Right cardiac atrium (tissue), 5 donors: Measurements from ENCODE around the gene NFATC2. TPM values are rescaled to one million over a fixed set of nuclear protein-coding genes. Genes with fewer than 3 reads are reported as not detected.

ENCODE experiments used
- ATAC-seq, 2 donors: fragments of 200-7000 bp; cut with Tn5 transposase; one replicate each; pipeline versions ENCODE4 v1.8.0 to v1.9.1; 2020; ENCODE audit warnings: moderate library complexity in 2 of 2, mild to moderate bottlenecking in 1 of 2
- DNase-seq, 3 donors: peaks; one replicate each; pipeline ENCODE4 v3.0.0-alpha.2; 2020
- H3K27ac ChIP-seq: one replicate; pipeline ENCODE4 v1.5.1; 2013; ENCODE audit warnings: mild to moderate bottlenecking, low read length, control low read depth, moderate library complexity
- H3K27me3 ChIP-seq: one replicate; pipeline ENCODE4 v1.6.1; 2013; ENCODE audit not compliant: control insufficient read depth, insufficient read depth
- H3K4me1 ChIP-seq: one replicate; pipeline ENCODE4 v1.6.1; 2013; ENCODE audit warnings: low read length; ENCODE audit not compliant: control insufficient read depth, insufficient read depth
- H3K4me3 ChIP-seq: one replicate; pipeline ENCODE4 v1.5.1; 2013; ENCODE audit warnings: low read length, control low read depth
- H3K9me3 ChIP-seq: one replicate; pipeline ENCODE4 v1.6.1; 2013; ENCODE audit warnings: low read length; ENCODE audit not compliant: control insufficient read depth
- WGBS: extraction: QIAGEN DNeasy Blood & Tissue Kit; methylation state at CpG from one replicate; pipeline ENCODE4 v1.1.7; 2013; 5-methylcytosine and 5-hydroxymethylcytosine counted together
- intact Hi-C, 4 donors: fragments of 100-400 bp; cut with DNase I; formaldehyde crosslinking; loops; one replicate each; pipeline versions ENCODE4 v1.11.0 to v1.14.0; 2022 to 2023
- polyA plus RNA-seq: library from polyadenylated mRNA; stranded (reverse); fragments of 200-250 nt; gene quantifications from one replicate; pipeline ENCODE4 v1.2.3, GENCODE V29; 2013
- total RNA-seq, 4 donors: library from RNA; stranded (reverse); fragmentation: NEBNext Ultra II Directional; extraction: Animal tissue kit (Norgen Biotek cat#: 25700); gene quantifications; one replicate each; pipeline ENCODE4 v1.2.1, GENCODE V29; 2021
- donor health status: healthy with polysubstance abuse.
- donor health status: DM: no; HTN: yes; CAD: no.
- donor health status: DM: no; HTN: no; CAD: no.
- donor health status: DM: no; HTN: yes; CAD: no; lungs with severe emphysema.
- donor health status: DM: yes; HTN: yes; CAD: no.

The NFATC2 gene
- total and polyA plus RNA-seq, 5 donors, result 2.8 to 13.3 (median 8.2) TPM

GRCh38 chr20:51512645-51513044 is 29.9 kb downstream of the NFATC2 start:
- Histone ChIP-seq H3K27ac (no peak overlapping the region), H3K4me3 (no peak overlapping the region), H3K9me3 (no peaks in the 10 kb centered on the region), H3K4me1 (no peaks in the 10 kb centered on the region), H3K27me3 (no peaks in the 10 kb centered on the region)
- intact Hi-C loops, result no loop called here
- ATAC-seq, result no peak
- 43% methylated on average over 2 of the region's 2 CpGs for WGBS
- no peak for DNase-seq

DNA sequence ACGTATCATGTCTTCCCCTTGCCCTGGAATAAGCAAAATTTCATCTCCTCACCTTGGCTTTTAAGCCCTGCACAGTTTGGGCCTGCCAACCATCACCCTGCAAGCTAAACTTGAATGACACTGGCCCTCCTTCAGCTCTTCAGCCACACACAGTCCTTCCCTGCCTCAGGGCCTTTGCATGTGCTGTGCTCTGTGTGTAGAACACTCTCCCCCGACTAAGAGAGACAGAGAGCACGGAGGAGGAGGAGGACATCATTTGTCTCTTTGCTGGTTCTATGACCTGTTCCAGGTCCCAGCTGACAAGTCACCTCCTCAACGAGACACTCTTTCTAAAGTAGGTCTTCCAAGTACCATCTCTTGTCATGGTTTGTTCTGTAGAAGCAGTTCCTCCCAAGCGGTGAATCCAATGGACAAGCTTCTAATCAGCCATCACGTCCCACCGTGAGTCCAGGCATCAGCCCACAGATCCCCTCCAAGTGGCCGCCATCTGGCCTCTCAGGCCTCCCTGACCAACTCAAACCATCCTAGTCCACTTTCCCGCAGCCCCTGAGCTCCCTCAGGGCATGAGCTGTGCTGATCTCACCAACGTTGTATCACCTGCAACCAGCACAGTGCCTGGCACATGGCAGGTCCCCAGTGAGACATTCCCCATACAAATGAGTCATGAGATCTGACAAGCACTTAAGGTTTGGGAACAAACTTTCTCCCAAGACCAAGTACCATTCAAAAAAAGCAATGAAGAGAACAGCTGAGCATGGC is 30.5 kb downstream of the NFATC2 start:
- Histone ChIP-seq H3K4me3 (no peak overlapping the region), H3K9me3 (no peaks in the 10 kb centered on the region), H3K27ac (no peak overlapping the region), H3K4me1 (no peaks in the 10 kb centered on the region), H3K27me3 (no peaks in the 10 kb centered on the region)
- intact Hi-C loops, result no loop called here
- ATAC-seq (no peak), DNase-seq (no peak)
- WGBS, result 86% methylated on average over 10 of the region's 10 CpGs

DNA sequence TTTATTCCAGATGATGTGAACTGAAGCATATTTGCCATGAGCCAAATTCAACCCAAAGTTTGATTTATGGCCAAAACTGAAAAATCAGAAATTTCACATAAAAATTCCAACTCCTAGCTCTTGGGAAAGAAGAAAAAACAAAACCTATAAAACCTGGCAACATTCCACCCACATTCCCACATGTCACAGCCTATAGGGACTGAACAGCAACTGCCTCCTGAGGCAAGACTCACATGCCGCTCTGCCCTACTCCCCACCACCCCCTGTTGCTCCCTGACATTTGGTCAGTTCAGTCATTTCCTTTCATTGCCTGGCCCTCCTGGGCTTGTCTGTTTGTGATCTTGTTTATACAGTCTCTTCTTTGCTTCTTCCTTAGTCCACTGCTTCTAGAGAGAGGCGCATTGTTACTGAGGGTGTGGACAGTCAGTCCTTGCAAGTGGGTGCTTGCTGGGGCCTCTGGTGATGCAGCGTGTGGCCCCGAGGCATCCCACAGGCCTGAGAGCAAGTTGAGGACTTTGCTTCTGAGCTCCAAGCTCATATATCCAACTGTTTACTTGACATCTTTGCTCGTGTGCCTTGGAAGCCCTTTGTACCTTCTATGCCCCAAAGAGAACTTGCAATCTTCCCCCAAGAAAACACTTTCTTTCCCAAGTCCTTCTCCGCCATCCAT is 31.4 kb downstream of the NFATC2 start:
- Histone ChIP-seq H3K27ac (no peak overlapping the region), H3K9me3 (no peaks in the 10 kb centered on the region), H3K4me3 (no peak overlapping the region), H3K27me3 (no peaks in the 10 kb centered on the region), H3K4me1 (no peaks in the 10 kb centered on the region)
- DNase-seq (no peak), ATAC-seq (no peak)
- intact Hi-C loops, result no loop called here
- WGBS, result 88% methylated on average over 6 of the region's 6 CpGs

DNA sequence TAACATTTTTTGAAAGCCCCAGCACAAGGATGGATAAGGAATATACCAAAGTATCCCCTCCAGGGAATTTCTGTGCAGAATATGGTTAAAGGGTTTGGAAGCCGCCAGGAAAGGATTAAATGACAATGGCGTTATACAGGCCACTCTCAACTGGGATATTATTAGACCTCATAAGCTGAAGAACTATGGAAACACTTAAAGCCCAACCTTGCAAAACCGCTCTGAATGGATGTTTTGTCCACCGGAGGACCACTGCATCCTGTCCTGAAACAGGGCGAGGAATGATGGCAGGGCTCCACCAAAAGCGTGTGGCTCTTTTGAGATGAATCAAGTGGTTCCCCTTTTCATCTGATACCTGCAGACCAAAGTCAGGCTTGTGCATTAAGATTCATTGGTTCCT is 32.4 kb downstream of the NFATC2 start:
- Histone ChIP-seq H3K27ac (no peak overlapping the region), H3K4me3 (no peak overlapping the region), H3K9me3 (no peaks in the 10 kb centered on the region), H3K4me1 (no peaks in the 10 kb centered on the region), H3K27me3 (no peaks in the 10 kb centered on the region)
- no peak for ATAC-seq
- intact Hi-C loops, result no loop called here
- 73% methylated on average over 6 of the region's 6 CpGs for WGBS
- no peak for DNase-seq

- no peak for DNase-seq
- ATAC-seq, result no peak
- H3K4me3 ChIP-seq, result no peak overlapping the region
- no peaks in the 10 kb centered on the region for H3K27me3 ChIP-seq
- H3K27ac ChIP-seq, result no peak overlapping the region
- intact Hi-C loops, result no loop called here
- 95% methylated on average over 1 of the region's 1 CpG for WGBS
- no peaks in the 10 kb centered on the region for H3K4me1 ChIP-seq
- H3K9me3 ChIP-seq, result no peaks in the 10 kb centered on the region
Observed at GRCh38 chr20:51509208-51509607, 33.3 kb downstream of the NFATC2 start.

DNA sequence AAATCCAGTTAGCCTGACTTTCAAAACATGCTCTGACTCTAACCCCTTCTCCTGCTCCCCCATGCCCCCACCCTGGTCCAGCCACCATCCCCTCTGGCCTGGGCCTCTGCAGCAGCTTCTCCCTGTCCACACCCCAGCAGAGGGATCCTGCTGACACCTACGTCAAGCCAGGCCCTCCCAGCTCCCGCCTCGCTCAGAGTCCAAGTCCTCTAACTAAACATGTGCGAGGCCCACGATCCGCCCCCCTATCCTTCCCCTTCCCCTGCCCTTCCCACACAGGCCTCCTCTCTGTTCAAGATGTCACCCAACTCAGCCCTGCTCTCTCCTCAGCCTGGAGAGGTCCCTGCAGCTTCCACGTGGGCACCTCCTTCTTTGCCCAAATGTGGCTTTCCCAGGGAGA is 33.7 kb downstream of the NFATC2 start:
- ATAC-seq, result peak; percentile 68 to 71
- intact Hi-C loops, result no loop called here
- 71% methylated on average over 7 of the region's 7 CpGs for WGBS

DNA sequence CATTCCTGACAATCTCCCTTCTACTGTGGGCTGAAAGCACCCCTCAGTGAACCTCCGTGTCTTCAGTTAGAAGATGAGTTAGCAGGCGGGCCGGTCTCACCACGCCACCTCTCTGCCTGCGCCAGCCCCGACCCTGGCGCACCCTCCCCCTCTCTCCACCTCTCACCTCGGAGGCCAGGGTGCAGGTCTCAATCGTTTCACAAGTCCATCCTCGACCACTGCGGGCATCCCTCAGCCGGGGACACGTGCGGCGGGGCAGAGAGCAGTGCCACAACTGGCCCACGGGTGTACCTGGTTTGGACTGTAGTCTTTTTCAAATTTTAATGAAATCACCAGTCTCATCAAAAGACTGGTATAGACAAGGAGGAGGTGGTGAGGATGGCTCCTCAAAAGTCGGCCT is 34.4 kb downstream of the NFATC2 start:
- ATAC-seq, result no peak
- Histone ChIP-seq H3K4me3 (no peak overlapping the region), H3K9me3 (no peaks in the 10 kb centered on the region), H3K27ac (no peak overlapping the region), H3K4me1 (no peaks in the 10 kb centered on the region), H3K27me3 (no peaks in the 10 kb centered on the region)
- WGBS, result 91% methylated on average over 17 of the region's 17 CpGs
- intact Hi-C loops, result no loop called here
- no peak for DNase-seq

More for the DNA sequence above, 33.7 kb downstream of the NFATC2 start:
- peak in 2 of 3 donors; percentile 65 to 70 for DNase-seq
- Histone ChIP-seq H3K27me3 (no peaks in the 10 kb centered on the region), H3K9me3 (no peaks in the 10 kb centered on the region), H3K4me1 (no peaks in the 10 kb centered on the region), H3K4me3 (no peak overlapping the region), H3K27ac (no peak overlapping the region)

DNA sequence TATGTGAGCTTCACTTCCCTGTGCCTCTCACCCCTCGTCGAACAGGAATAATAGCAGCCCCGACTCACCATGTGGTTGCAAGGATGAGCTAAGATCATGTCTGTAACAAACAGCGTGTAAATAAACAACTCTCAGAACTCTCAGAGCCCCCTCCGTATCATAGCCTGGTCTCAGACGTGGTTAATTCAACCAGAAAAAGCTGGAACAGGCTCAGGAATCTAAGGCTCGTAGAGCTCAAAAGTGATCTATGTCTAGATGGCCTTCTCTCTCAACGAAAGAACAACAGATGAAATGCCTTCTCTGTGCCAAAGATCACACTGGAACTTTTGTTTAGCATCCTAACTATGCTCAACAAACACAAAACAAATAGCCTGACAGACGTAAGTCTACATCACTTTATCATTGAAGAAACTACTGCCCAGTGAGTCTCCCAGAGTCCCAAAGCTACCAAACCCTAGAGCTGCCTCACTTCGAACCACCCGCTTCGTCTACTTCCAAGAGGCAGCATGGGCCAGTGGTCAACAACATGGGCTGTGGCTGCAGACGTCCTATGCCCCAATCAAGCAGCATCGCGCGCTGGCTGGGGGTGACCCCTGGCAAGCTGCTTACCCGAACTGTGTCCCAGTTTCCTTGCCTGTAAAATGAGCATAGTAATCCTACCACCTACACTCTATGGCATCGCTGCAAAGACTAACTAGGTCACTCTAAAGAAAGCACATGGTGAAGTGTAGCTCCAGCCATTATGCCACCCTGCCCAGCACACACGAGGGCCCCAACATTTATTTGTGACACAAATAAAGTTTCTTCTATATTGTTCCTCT is 35.1 kb downstream of the NFATC2 start:
- Histone ChIP-seq H3K27ac (no peak overlapping the region), H3K9me3 (no peaks in the 10 kb centered on the region), H3K4me3 (no peak overlapping the region), H3K27me3 (no peaks in the 10 kb centered on the region), H3K4me1 (no peaks in the 10 kb centered on the region)
- 65% methylated on average over 19 of the region's 19 CpGs for WGBS
- ATAC-seq (no peak), DNase-seq (no peak)
- intact Hi-C loops, result no loop called here

DNA sequence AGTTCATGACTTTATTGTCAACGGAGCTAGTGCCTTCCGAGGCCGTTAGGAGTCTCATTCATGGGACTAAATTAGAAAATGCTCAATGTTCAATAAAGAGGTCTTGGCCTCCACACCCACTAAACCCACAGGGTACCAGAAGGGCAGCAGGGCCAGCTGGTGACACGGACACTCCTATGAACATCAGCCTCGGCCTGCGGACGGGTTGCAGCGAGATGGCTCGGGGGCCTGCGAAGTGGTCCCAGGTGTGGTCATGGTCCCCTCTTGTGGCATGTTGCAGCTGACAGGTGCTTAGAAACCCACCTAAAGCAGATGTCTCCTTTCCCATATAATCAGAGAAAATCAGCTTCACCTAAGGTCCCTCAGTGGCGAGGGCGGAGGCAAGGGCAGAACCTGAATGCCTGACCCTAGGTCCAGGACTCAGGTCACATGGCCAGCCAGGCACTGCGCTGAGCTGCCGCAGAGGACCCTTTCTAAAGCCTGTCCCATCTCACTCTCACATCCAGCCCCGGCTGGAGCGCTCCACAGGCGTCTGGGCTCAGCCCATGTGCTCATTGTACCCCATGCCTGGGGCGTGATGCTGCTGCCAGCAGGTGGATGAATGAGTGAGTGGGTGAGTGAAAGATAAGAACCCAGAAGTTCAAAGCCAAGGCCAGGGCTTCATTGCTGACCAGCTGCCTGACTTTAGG is 35.8 kb downstream of the NFATC2 start:
- Histone ChIP-seq H3K27ac (no peak overlapping the region), H3K9me3 (no peaks in the 10 kb centered on the region), H3K27me3 (no peaks in the 10 kb centered on the region), H3K4me1 (no peaks in the 10 kb centered on the region), H3K4me3 (no peak overlapping the region)
- peak in 1 of 2 donors; percentile 39 for ATAC-seq
- no peak for DNase-seq
- intact Hi-C loops, result no loop called here
- WGBS, result 87% methylated on average over 18 of the region's 18 CpGs

DNA sequence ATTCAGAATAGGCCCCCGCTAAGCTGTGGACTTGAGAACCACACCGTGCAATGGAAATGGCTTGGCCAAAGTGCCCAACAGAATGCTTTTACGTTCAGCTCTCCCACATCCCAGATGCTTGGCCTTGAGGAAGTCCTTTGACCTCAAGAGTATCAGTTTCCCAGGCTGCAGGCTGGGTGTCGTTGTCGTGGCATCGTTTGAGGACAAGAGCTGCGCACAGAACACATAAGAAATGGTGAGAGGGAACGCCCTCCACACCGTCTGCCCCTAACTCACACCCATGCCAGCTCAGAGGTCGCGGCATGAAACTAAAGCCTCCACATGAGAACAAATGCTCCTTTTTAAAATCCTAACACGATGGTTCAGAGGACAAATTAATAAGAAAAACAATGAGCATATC is 37.0 kb downstream of the NFATC2 start:
- intact Hi-C loops, result no loop called here
- H3K4me1 ChIP-seq, result no peaks in the 10 kb centered on the region

More for the DNA sequence above, 37.0 kb downstream of the NFATC2 start:
- H3K4me3 ChIP-seq, result no peak overlapping the region
- H3K9me3 ChIP-seq, result no peaks in the 10 kb centered on the region
- 94% methylated on average over 12 of the region's 12 CpGs for WGBS
- ATAC-seq, result no peak
- no peak overlapping the region for H3K27ac ChIP-seq
- no peaks in the 10 kb centered on the region for H3K27me3 ChIP-seq
- no peak for DNase-seq
